Adipocyte (in vitro differentiated cells): ENCODE measurements around the gene SRC.

Experiments
- DNase-seq: peaks from one replicate; pipeline ENCODE4 v3.0.0-alpha.2; 2015; ENCODE audit warnings: low read depth
- H3K27me3 ChIP-seq: replicated peaks from 2 replicates; pipeline ENCODE4 v1.7.0; 2013; ENCODE audit warnings: mild to moderate bottlenecking, low read length, moderate library complexity; ENCODE audit not compliant: control insufficient read depth, insufficient read depth
- H3K36me3 ChIP-seq: 2 replicates; pipeline ENCODE4 v1.7.0; 2013; ENCODE audit warnings: low read length, mild to moderate bottlenecking, moderate library complexity; ENCODE audit not compliant: control insufficient read depth, insufficient read depth, severe bottlenecking
- H3K4me1 ChIP-seq: 2 replicates; pipeline ENCODE4 v1.7.0; 2013; ENCODE audit warnings: mild to moderate bottlenecking, low read length, moderate library complexity; ENCODE audit not compliant: control insufficient read depth, insufficient read depth
- H3K4me3 ChIP-seq: 2 replicates; pipeline ENCODE4 v1.7.0; 2013; ENCODE audit warnings: mild to moderate bottlenecking, low read length, moderate library complexity
- H3K9ac ChIP-seq: 2 replicates; pipeline ENCODE4 v1.7.0; 2013; ENCODE audit warnings: mild to moderate bottlenecking, low read length, moderate library complexity
- H3K9me3 ChIP-seq: 2 replicates; pipeline ENCODE4 v1.7.0; 2013; ENCODE audit warnings: mild to moderate bottlenecking, low read length, moderate library complexity; ENCODE audit not compliant: control insufficient read depth

SRC gene

GRCh38 chr20:37305839-37306238, 40.1 kb upstream of the SRC start:
- Histone ChIP-seq H3K9ac (no peak overlapping the region), H3K4me3 (no peak overlapping the region), H3K9me3 (no peaks in the 10 kb centered on the region), H3K4me1 (no peaks in the 10 kb centered on the region), H3K36me3 (peaks cover 69% of the 10 kb centered on the region), H3K27me3 (no peaks in the 10 kb centered on the region)
- DNase-seq: no peak

GRCh38 chr20:37308086-37309050, 37.6 kb upstream of the SRC start:
- H3K9me3 ChIP-seq: no peaks in the 10 kb centered on the region
- no peak overlapping the region for H3K9ac ChIP-seq
- peaks cover 50% of the 10 kb centered on the region for H3K36me3 ChIP-seq
- no peak overlapping the region for H3K4me3 ChIP-seq
- peaks cover 12% of the 10 kb centered on the region for H3K4me1 ChIP-seq
- H3K27me3 ChIP-seq: no peaks in the 10 kb centered on the region
- no peak for DNase-seq

DNA sequence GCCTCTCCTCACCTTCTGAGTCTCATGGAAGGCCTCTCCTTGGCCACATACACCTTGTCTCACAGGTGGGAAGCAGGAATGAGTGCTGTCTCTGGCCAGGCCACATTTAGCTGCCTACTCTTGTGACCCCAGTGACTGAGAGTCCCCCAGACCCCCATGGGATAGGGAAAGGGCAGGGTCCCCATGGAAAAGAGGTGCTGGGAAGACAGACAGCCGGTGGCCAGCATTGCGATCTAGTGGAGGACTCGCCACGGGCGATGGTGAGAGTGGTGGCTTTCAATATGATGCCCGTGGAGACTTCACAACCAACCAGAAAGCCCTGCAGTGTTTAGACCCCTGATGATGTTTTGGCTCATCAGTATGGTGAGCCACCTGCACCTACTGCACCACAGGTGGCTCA, 36.6 kb upstream of the SRC start:
- H3K4me3 ChIP-seq: no peak overlapping the region
- H3K9ac ChIP-seq: no peak overlapping the region

DNA sequence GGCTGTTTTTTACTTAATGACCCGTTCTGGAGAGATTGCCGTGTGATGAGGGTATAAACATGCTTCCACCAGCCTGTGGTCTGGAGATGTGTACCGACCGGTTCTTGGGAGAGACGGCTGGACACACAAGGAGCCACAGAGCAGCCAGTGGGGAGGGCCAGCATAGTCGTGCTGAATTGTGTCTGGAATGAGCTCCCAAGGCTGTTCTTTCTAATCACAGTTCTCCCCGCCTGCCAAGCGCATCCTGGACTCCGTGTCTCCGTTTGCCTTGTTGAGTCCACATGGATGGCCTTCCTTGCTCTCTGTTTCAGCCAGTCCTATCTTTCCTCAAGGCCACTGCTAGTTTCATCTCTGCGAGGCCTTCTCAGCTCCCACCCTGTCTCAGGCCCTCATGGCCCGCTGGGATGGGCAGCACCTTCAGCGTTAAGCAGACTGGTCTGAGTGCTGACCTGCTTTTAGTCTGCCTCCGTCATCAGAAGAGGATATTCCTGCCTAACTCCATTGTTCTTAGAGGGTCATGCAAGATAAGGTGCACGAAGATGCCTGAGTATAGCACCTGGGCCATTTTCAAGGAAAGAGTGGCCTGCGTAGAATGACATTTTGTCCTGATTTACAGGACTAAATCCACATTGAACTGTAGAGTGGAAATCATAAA, 35.9 kb upstream of the SRC start:
- DNase-seq: no peak

More for the DNA sequence above, 36.6 kb upstream of the SRC start:
- no peaks in the 10 kb centered on the region for H3K27me3 ChIP-seq
- H3K36me3 ChIP-seq: peaks cover 41% of the 10 kb centered on the region
- DNase-seq: no peak
- peaks cover 20% of the 10 kb centered on the region for H3K4me1 ChIP-seq
- H3K9me3 ChIP-seq: no peaks in the 10 kb centered on the region

DNA sequence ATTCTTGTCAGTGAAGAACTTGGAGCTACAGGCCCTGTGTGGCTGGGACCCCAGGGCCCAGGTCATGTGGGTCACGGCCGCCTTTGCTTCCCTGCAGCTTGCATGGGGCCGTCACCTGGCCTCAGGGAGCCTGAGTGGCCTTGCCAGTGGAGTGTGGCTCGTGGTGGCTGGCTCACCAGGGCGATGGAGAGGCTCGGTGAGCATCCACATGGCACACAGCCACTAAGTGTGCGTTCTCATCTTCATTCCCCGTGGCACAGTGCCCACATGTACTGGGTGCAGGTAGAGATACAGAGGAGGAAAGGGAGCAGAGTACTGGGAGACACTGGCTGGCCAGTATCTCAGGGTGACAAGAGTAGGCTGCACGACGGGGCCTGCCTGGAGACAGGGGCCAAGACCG, 35.0 kb upstream of the SRC start:
- Histone ChIP-seq H3K4me1 (peaks cover 36% of the 10 kb centered on the region), H3K27me3 (no peaks in the 10 kb centered on the region), H3K9me3 (no peaks in the 10 kb centered on the region), H3K4me3 (no peak overlapping the region), H3K9ac (no peak overlapping the region), H3K36me3 (peaks cover 34% of the 10 kb centered on the region)
- no peak for DNase-seq

More for the DNA sequence above, 35.9 kb upstream of the SRC start:
- Histone ChIP-seq H3K36me3 (peaks cover 33% of the 10 kb centered on the region), H3K4me1 (peaks cover 28% of the 10 kb centered on the region), H3K27me3 (no peaks in the 10 kb centered on the region), H3K9me3 (no peaks in the 10 kb centered on the region), H3K4me3 (no peak overlapping the region), H3K9ac (no peak overlapping the region)

- no peak overlapping the region for H3K4me3 ChIP-seq
- peak overlapping the region; percentile 19 for H3K9ac ChIP-seq
- H3K4me1 ChIP-seq: peaks cover 38% of the 10 kb centered on the region
- H3K9me3 ChIP-seq: no peaks in the 10 kb centered on the region
- no peaks in the 10 kb centered on the region for H3K27me3 ChIP-seq
- peaks cover 39% of the 10 kb centered on the region for H3K36me3 ChIP-seq
- DNase-seq: peak; percentile 25
These were observed 34.1 kb upstream of the SRC start for GRCh38 chr20:37311710-37312355.

GRCh38 chr20:37313546-37314091, 32.3 kb upstream of the SRC start:
- Histone ChIP-seq H3K27me3 (no peaks in the 10 kb centered on the region), H3K4me3 (no peak overlapping the region), H3K9me3 (no peaks in the 10 kb centered on the region), H3K36me3 (peaks cover 45% of the 10 kb centered on the region), H3K9ac (peak overlapping the region; percentile 75), H3K4me1 (peaks cover 38% of the 10 kb centered on the region)
- no peak for DNase-seq

DNA sequence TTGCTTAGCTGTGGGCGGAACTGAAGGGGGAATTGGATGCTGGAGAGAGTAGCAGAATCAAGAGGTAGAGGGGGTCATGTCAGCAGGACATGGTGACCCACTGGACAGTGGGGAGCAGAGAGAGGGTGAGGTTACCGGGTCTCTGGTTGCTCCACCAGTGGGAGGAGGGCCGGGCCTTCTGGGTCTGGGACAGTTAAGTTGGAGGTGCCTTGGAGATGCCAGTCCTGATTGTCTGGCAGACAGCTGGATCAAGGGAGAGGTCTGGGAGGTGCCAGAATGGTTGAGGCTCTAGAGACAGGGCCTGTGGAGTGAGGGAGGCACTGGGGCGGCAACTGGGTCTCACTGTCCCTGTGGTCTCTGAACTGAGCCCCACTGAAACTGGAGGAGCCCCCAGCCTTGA, 31.8 kb upstream of the SRC start:
- Histone ChIP-seq H3K27me3 (no peaks in the 10 kb centered on the region), H3K4me1 (peaks cover 38% of the 10 kb centered on the region)
- DNase-seq: no peak

GRCh38 chr20:37314617-37315016, 31.3 kb upstream of the SRC start:
- Histone ChIP-seq H3K27me3 (no peaks in the 10 kb centered on the region), H3K9ac (peak overlapping the region; percentile 75), H3K4me1 (peaks cover 38% of the 10 kb centered on the region), H3K36me3 (peaks cover 39% of the 10 kb centered on the region), H3K4me3 (peak overlapping the region; percentile 7), H3K9me3 (no peaks in the 10 kb centered on the region)
- DNase-seq: no peak

More for the DNA sequence above, 31.8 kb upstream of the SRC start:
- Histone ChIP-seq H3K36me3 (peaks cover 41% of the 10 kb centered on the region), H3K4me3 (peak overlapping the region; percentile 7), H3K9ac (peak overlapping the region; percentile 75), H3K9me3 (no peaks in the 10 kb centered on the region)

GRCh38 chr20:37315021-37315451, 30.9 kb upstream of the SRC start:
- Histone ChIP-seq H3K4me1 (peaks cover 38% of the 10 kb centered on the region), H3K36me3 (peaks cover 35% of the 10 kb centered on the region), H3K9me3 (no peaks in the 10 kb centered on the region), H3K4me3 (peak overlapping the region; percentile 7), H3K9ac (peak overlapping the region; percentile 75), H3K27me3 (no peaks in the 10 kb centered on the region)
- peak; percentile 68 for DNase-seq
